PC-9 (cell line): Measurements from ENCODE around the gene ZFHX2. TPM values are rescaled to one million over a fixed set of nuclear protein-coding genes. Genes with fewer than 3 reads are reported as not detected.

Experiments
- BruUV-seq: library from RNA; stranded (reverse); fragments of 400-500 nt; replicated peaks from 2 replicates; lab custom pipeline; 2021; lab: Mats Ljungman, UMichigan
- CTCF ChIA-PET: fragments of 300-600 bp; sonication (Branson Sonifier 250); formaldehyde crosslinking; loops from one replicate; lab custom pipeline; 2022; ENCODE audit warnings: antibody characterized with exemption; lab: Charles Lee
- POLR2A ChIA-PET: fragments of 300-600 bp; sonication (Branson Sonifier 250); formaldehyde crosslinking; loops from one replicate; lab custom pipeline; 2022; ENCODE audit warnings: antibody characterized with exemption; ENCODE audit not compliant: unreplicated experiment; lab: Charles Lee
- DNase-seq, 2 experiments: peaks; one replicate each; pipeline versions ENCODE4 v3.0.0 to v3.0.0-alpha.2; 2015 to 2022; ENCODE audit warnings: mixed read lengths in 1 of 2
- H2AFZ ChIP-seq: fragments of 200-600 bp; sonication (generic); 2 replicates; pipeline ENCODE4 v1.8.1; 2017; ENCODE audit warnings: antibody characterized with exemption
- H3F3A ChIP-seq: fragments of 200-600 bp; sonication (generic); 2 replicates; pipeline ENCODE4 v1.8.1; 2017; ENCODE audit warnings: antibody characterized with exemption, mild to moderate bottlenecking, low read depth; ENCODE audit not compliant: insufficient read depth
- H3K27ac ChIP-seq: fragments of 200-600 bp; sonication (generic); 2 replicates; pipeline ENCODE4 v1.6.1; 2016; ENCODE audit warnings: mixed run types
- H3K27me3 ChIP-seq: fragments of 200-600 bp; sonication (generic); 2 replicates; pipeline ENCODE4 v1.6.1; 2016; ENCODE audit warnings: low read depth, mixed run types; ENCODE audit not compliant: insufficient read depth
- H3K36me3 ChIP-seq: fragments of 200-600 bp; sonication (generic); 2 replicates; pipeline ENCODE4 v1.6.1; 2016; ENCODE audit warnings: low read depth, mixed run types
- H3K4me1 ChIP-seq: fragments of 200-600 bp; sonication (generic); replicated peaks from 2 replicates; pipeline ENCODE4 v1.6.1; 2016; ENCODE audit warnings: mixed run types; ENCODE audit not compliant: insufficient read depth
- H3K4me2 ChIP-seq: fragments of 200-600 bp; sonication (generic); 2 replicates; pipeline ENCODE4 v1.6.1; 2017; ENCODE audit warnings: mixed run types
- H3K4me3 ChIP-seq: fragments of 200-600 bp; sonication (generic); 2 replicates; pipeline ENCODE4 v1.6.1; 2016; ENCODE audit warnings: mixed run types
- H3K79me2 ChIP-seq: fragments of 200-600 bp; sonication (generic); 2 replicates; pipeline ENCODE4 v1.6.1; 2017; ENCODE audit warnings: low read depth, mixed run types
- H3K9me2 ChIP-seq: fragments of 200-600 bp; sonication (generic); 2 replicates; pipeline ENCODE4 v1.8.1; 2017; ENCODE audit warnings: mild to moderate bottlenecking; ENCODE audit not compliant: insufficient read depth
- H3K9me3 ChIP-seq: fragments of 200-600 bp; sonication (generic); 2 replicates; pipeline ENCODE4 v1.8.1; 2016; ENCODE audit warnings: low read depth; ENCODE audit not compliant: insufficient read depth
- H4K20me1 ChIP-seq: fragments of 200-600 bp; sonication (generic); 2 replicates; pipeline ENCODE4 v1.8.1; 2017; ENCODE audit not compliant: insufficient read depth
- EZH2 ChIP-seq: fragments of 200-600 bp; sonication (generic); IDR thresholded peaks from 2 replicates; pipeline ENCODE4 v1.8.0; 2017; ENCODE audit warnings: antibody characterized with exemption, low read depth
- intact Hi-C: fragments of 100-400 bp; cut with micrococcal nuclease; formaldehyde crosslinking; loops from one replicate; pipeline ENCODE4 v1.10.0; 2022; ENCODE audit not compliant: unreplicated experiment
- total RNA-seq: library from RNA; stranded (reverse); gene quantifications from 2 replicates; pipeline ENCODE4 v1.2.3, GENCODE V29; 2021
- TF ChIP-seq, protein P1 (sequence below): fragments of 200-600 bp; sonication (generic); conservative IDR thresholded peaks from 2 replicates; pipeline ENCODE4 v1.6.1; 2017; ENCODE audit warnings: mixed run types, antibody characterized with exemption, mild to moderate bottlenecking, moderate library complexity

The ZFHX2 gene
- total RNA-seq, 1 experiment from 2014 or later = 5.3 TPM

GRCh38 chr14:23566778-23567185 lies 15.2 kb upstream of the ZFHX2 start:
- POLR2A ChIA-PET = no interaction called here
- H4K20me1 ChIP-seq = no peaks in the 10 kb centered on the region; the same call in 1 of the 2 replicates
- no peak for DNase-seq
- peaks cover 13% of the 10 kb centered on the region for H3K79me2 ChIP-seq
- TF ChIP-seq EZH2 = no peak
- TF ChIP-seq, protein P1, sequence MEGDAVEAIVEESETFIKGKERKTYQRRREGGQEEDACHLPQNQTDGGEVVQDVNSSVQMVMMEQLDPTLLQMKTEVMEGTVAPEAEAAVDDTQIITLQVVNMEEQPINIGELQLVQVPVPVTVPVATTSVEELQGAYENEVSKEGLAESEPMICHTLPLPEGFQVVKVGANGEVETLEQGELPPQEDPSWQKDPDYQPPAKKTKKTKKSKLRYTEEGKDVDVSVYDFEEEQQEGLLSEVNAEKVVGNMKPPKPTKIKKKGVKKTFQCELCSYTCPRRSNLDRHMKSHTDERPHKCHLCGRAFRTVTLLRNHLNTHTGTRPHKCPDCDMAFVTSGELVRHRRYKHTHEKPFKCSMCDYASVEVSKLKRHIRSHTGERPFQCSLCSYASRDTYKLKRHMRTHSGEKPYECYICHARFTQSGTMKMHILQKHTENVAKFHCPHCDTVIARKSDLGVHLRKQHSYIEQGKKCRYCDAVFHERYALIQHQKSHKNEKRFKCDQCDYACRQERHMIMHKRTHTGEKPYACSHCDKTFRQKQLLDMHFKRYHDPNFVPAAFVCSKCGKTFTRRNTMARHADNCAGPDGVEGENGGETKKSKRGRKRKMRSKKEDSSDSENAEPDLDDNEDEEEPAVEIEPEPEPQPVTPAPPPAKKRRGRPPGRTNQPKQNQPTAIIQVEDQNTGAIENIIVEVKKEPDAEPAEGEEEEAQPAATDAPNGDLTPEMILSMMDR = no peak
- intact Hi-C loops = no loop called here
- peak overlapping the region; percentile 86 for H2AFZ ChIP-seq
- peak overlapping the region; percentile 81 for H3K4me2 ChIP-seq
- H3F3A ChIP-seq = peaks cover 7% of the 10 kb centered on the region
- no peaks in the 10 kb centered on the region for H3K36me3 ChIP-seq
- H3K4me1 ChIP-seq = peaks cover 24% of the 10 kb centered on the region
- no peaks in the 10 kb centered on the region for H3K9me3 ChIP-seq
- CTCF ChIA-PET = interaction anchor here (0.5 to 0.6 kb wide), 2 partner anchors 10 to 390 kb away, joined by 3 to 16 read pairs; no protein-coding TSS in a partner anchor
- peak overlapping the region; percentile 79 for H3K4me3 ChIP-seq
- H3K27me3 ChIP-seq = no peaks in the 10 kb centered on the region
- no TSS peak for BruUV-seq
- no peaks in the 10 kb centered on the region for H3K9me2 ChIP-seq
- H3K27ac ChIP-seq = no peak overlapping the region

DNA sequence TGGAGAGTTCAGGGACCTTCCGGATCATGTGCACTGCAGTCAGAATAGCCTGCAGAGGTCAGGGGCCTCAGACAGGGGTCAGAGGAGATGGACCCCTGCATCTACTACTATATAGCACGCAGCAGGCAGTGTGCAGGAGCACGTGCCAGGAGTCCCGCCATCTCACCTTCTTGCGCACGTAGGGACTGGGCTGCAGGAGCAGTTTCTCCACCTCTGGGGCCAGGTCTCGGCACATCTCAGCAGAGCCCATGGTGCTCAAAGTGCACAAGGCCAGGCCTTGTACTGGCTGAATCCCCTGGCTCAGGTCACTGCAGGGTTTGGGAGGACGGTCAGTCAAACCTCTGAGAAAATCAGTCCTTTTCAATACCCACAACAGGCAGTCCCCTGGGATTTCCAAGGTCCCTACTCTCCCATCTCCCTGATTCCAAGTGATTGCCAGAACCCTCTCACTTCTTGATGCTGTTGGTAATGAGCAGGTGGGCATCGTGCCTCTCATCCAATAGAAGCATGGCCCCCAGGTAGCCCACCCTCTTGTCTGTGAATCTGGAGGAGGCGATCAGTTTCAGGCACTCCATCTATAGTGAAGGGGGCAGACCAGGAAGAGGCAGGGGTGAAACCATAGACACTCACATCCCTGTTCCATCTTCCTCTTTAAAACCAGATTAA lies 14.7 kb upstream of the ZFHX2 start:
- intact Hi-C loops = no loop called here
- Histone ChIP-seq H3K27me3 (no peaks in the 10 kb centered on the region), H3K4me2 (peak overlapping the region; percentile 81), H2AFZ (no peak overlapping the region), H3F3A (peaks cover 7% of the 10 kb centered on the region), H4K20me1 (no peaks in the 10 kb centered on the region; the same call in 1 of the 2 replicates), H3K9me3 (no peaks in the 10 kb centered on the region), H3K36me3 (no peaks in the 10 kb centered on the region), H3K4me3 (peak overlapping the region; percentile 79), H3K9me2 (no peaks in the 10 kb centered on the region), H3K79me2 (peaks cover 13% of the 10 kb centered on the region), H3K4me1 (peaks cover 24% of the 10 kb centered on the region), H3K27ac (no peak overlapping the region)
- TF ChIP-seq, protein P1 = no peak
- no peak for TF ChIP-seq EZH2
- DNase-seq = no peak
- ChIA-PET POLR2A (no interaction called here), CTCF (interaction anchor here (0.6 kb wide), 1 partner anchor 87 kb away, joined by 4 read pairs; no protein-coding TSS in a partner anchor)
- BruUV-seq = TSS peak; percentile 44

- H3K36me3 ChIP-seq = no peaks in the 10 kb centered on the region
- H3K79me2 ChIP-seq = peaks cover 13% of the 10 kb centered on the region
- no peak for TF ChIP-seq EZH2
- TF ChIP-seq, protein P1 = no peak
- peaks cover 24% of the 10 kb centered on the region for H3K4me1 ChIP-seq
- H2AFZ ChIP-seq = no peak overlapping the region
- CTCF ChIA-PET = interaction anchor here (0.6 kb wide), 1 partner anchor 87 kb away, joined by 4 read pairs; no protein-coding TSS in a partner anchor
- no peak for DNase-seq
- POLR2A ChIA-PET = no interaction called here
- no peak overlapping the region for H3K4me3 ChIP-seq
- no TSS peak for BruUV-seq
- H4K20me1 ChIP-seq = no peaks in the 10 kb centered on the region; the same call in 1 of the 2 replicates
- H3K9me2 ChIP-seq = no peaks in the 10 kb centered on the region
- H3K4me2 ChIP-seq = no peak overlapping the region
- H3K9me3 ChIP-seq = no peaks in the 10 kb centered on the region
- intact Hi-C loops = no loop called here
- no peak overlapping the region for H3K27ac ChIP-seq
- peaks cover 8% of the 10 kb centered on the region for H3F3A ChIP-seq
- no peaks in the 10 kb centered on the region for H3K27me3 ChIP-seq
Measured at GRCh38 chr14:23565626-23566025, 14.1 kb upstream of the ZFHX2 start.
